ENCODE data around the gene UNC119. TPM values are rescaled to one million over a fixed set of nuclear protein-coding genes. Genes with fewer than 3 reads are reported as not detected.

UNC119 gene
- total and polyA plus RNA-seq, 4 donors, result 14.0 to 20.0 (median 16.1) TPM

- TF ChIP-seq YY1 (IDR thresholded peaks at IDR 0.05), result no peak
- no peak for TF ChIP-seq EGR1 (IDR thresholded peaks at IDR 0.05; ENCODE audit: low read depth in 2 of 2)
- TF ChIP-seq CTCF (IDR thresholded peaks at IDR 0.05; ENCODE audit: low read depth, low read length, missing input control), result no peak
- TF ChIP-seq HNF4G (IDR thresholded peaks at IDR 0.05), result no peak
Measured at GRCh38 chr17:28547096-28547622, 5.3 kb downstream of the UNC119 start (continued).

- peaks cover 0 to 6% (median 2%) of the 10 kb centered on the region in 4 donors for H3K36me3 ChIP-seq (ENCODE audit: control insufficient read depth in 4 of 4, insufficient read depth in 3 of 4, low read depth in 1 of 4, low read length in 3 of 4)
- peaks cover 0 to 2% (median 0%) of the 10 kb centered on the region in 4 donors for H3K4me1 ChIP-seq (ENCODE audit: control insufficient read depth in 4 of 4, insufficient read depth in 4 of 4, low read length in 3 of 4)
- no peak overlapping the region for H3K27ac ChIP-seq (ENCODE audit: low read depth in 1 of 2, low read length in 2 of 2)
- H3K27me3 ChIP-seq (ENCODE audit: control insufficient read depth in 4 of 4, insufficient read depth in 4 of 4, low read length in 3 of 4), result no peaks in the 10 kb centered on the region
- H3K9ac ChIP-seq (ENCODE audit: low read depth in 1 of 2, low read length in 2 of 2), result no peak overlapping the region
- H3K4me3 ChIP-seq (ENCODE audit: low read depth in 1 of 3, low read length in 3 of 3), result no peak overlapping the region
- no peak for DNase-seq (ENCODE audit: low spot score)
- no peak for TF ChIP-seq HNF4A (conservative IDR thresholded peaks at IDR 0.05)
- no peaks in the 10 kb centered on the region for H3K9me3 ChIP-seq (ENCODE audit: control insufficient read depth in 4 of 4, low read length in 3 of 4)
- WGBS, result 85% methylated on average over 6 of the region's 6 CpGs
Measured at GRCh38 chr17:28545787-28546415, 6.5 kb downstream of the UNC119 start.

GRCh38 chr17:28545141-28545503 lies 7.3 kb downstream of the UNC119 start:
- no peak overlapping the region for H3K4me3 ChIP-seq (ENCODE audit: low read depth in 1 of 3, low read length in 3 of 3)
- H3K27ac ChIP-seq (ENCODE audit: low read depth in 1 of 2, low read length in 2 of 2), result no peak overlapping the region
- DNase-seq (ENCODE audit: low spot score), result no peak
- H3K9me3 ChIP-seq (ENCODE audit: control insufficient read depth in 4 of 4, low read length in 3 of 4), result no peaks in the 10 kb centered on the region
- H3K27me3 ChIP-seq (ENCODE audit: control insufficient read depth in 4 of 4, insufficient read depth in 4 of 4, low read length in 3 of 4), result no peaks in the 10 kb centered on the region
- H3K4me1 ChIP-seq (ENCODE audit: control insufficient read depth in 4 of 4, insufficient read depth in 4 of 4, low read length in 3 of 4), result peaks cover 0 to 2% (median 0%) of the 10 kb centered on the region in 4 donors
- WGBS, result 80% methylated on average over 2 of the region's 2 CpGs
- H3K36me3 ChIP-seq (ENCODE audit: control insufficient read depth in 4 of 4, insufficient read depth in 3 of 4, low read depth in 1 of 4, low read length in 3 of 4), result peaks cover 0 to 6% (median 2%) of the 10 kb centered on the region in 4 donors
- no peak overlapping the region for H3K9ac ChIP-seq (ENCODE audit: low read depth in 1 of 2, low read length in 2 of 2)
- TF ChIP-seq GABPA (IDR thresholded peaks at IDR 0.05 in 1 of 2, conservative IDR thresholded peaks at IDR 0.05 in 1 of 2) (no peak), FOXA2 (IDR thresholded peaks at IDR 0.05) (no peak), RAD21 (IDR thresholded peaks at IDR 0.05) (no peak), HNF4G (IDR thresholded peaks at IDR 0.05) (no peak), HNF4A (conservative IDR thresholded peaks at IDR 0.05) (no peak)

- peaks cover 0 to 2% (median 0%) of the 10 kb centered on the region in 4 donors for H3K4me1 ChIP-seq (ENCODE audit: control insufficient read depth in 4 of 4, insufficient read depth in 4 of 4, low read length in 3 of 4)
- no peak overlapping the region for H3K4me3 ChIP-seq (ENCODE audit: low read depth in 1 of 3, low read length in 3 of 3)
- no peak for DNase-seq (ENCODE audit: low spot score)
- H3K9me3 ChIP-seq (ENCODE audit: control insufficient read depth in 4 of 4, low read length in 3 of 4), result no peaks in the 10 kb centered on the region
- no peak overlapping the region for H3K9ac ChIP-seq (ENCODE audit: low read depth in 1 of 2, low read length in 2 of 2)
- H3K27ac ChIP-seq (ENCODE audit: low read depth in 1 of 2, low read length in 2 of 2), result no peak overlapping the region
- H3K36me3 ChIP-seq (ENCODE audit: control insufficient read depth in 4 of 4, insufficient read depth in 3 of 4, low read depth in 1 of 4, low read length in 3 of 4), result peaks cover 0 to 6% (median 2%) of the 10 kb centered on the region in 4 donors
- no peaks in the 10 kb centered on the region for H3K27me3 ChIP-seq (ENCODE audit: control insufficient read depth in 4 of 4, insufficient read depth in 4 of 4, low read length in 3 of 4)
- WGBS, result 95% methylated on average over 4 of the region's 4 CpGs
- TF ChIP-seq HNF4A (conservative IDR thresholded peaks at IDR 0.05) (no peak), ZBTB33 (IDR thresholded peaks at IDR 0.05) (no peak), FOXA1 (IDR thresholded peaks at IDR 0.05) (no peak), JUND (IDR thresholded peaks at IDR 0.05) (no peak), GABPA (IDR thresholded peaks at IDR 0.05 in 1 of 2, conservative IDR thresholded peaks at IDR 0.05 in 1 of 2) (no peak), SP1 (IDR thresholded peaks at IDR 0.05) (no peak), NR2F2 (IDR thresholded peaks at IDR 0.05) (no peak), EGR1 (IDR thresholded peaks at IDR 0.05; ENCODE audit: low read depth in 2 of 2) (no peak), CTCF (IDR thresholded peaks at IDR 0.05; ENCODE audit: low read depth, low read length, missing input control) (no peak), ATF3 (IDR thresholded peaks at IDR 0.05) (no peak), RAD21 (IDR thresholded peaks at IDR 0.05) (no peak)
Measured at GRCh38 chr17:28544402-28545140, 7.9 kb downstream of the UNC119 start.
